Keratinocyte (primary cell): ENCODE data around the gene LRP11. TPM values are rescaled to one million over a fixed set of nuclear protein-coding genes. Genes with fewer than 3 reads are reported as not detected.
A peak's percentile ranks its signal among the peaks of the same experiment; 100 is the strongest.
"Not testable (repeated sequence)": the region's sequence is repeated elsewhere in the genome, so short reads cannot be mapped to it uniquely, and the experiment has no call there.

Experiments
- DNase-seq: peaks from one replicate; pipeline ENCODE4 v3.0.0-alpha.2; 2011; ENCODE audit warnings: low read depth, missing footprints, low spot score
- FAIRE-seq: peaks from 2 replicates; lab custom pipeline; 2011; peaks lifted over from hg19 to GRCh38; lab: Jason Lieb, UNC
- H2AFZ ChIP-seq: 2 replicates; pipeline ENCODE4 v1.6.0; 2012; ENCODE audit warnings: low read length, control low read depth, inconsistent platforms; ENCODE audit not compliant: control insufficient read depth
- H3K27ac ChIP-seq: 2 replicates; pipeline ENCODE4 v1.5.1; 2011; ENCODE audit warnings: low read length; ENCODE audit not compliant: control insufficient read depth, insufficient read depth
- H3K27me3 ChIP-seq: 3 replicates; pipeline ENCODE4 v1.6.0; 2011; ENCODE audit warnings: low read length; ENCODE audit not compliant: control insufficient read depth, insufficient read depth; ENCODE audit errors: extremely low read depth
- H3K36me3 ChIP-seq, 2 experiments: 2 replicates in 1 of 2; 3 replicates in 1 of 2; pipeline ENCODE4 v1.5.1; 2011; ENCODE audit warnings: low read length in 2 of 2, mild to moderate bottlenecking in 1 of 2; ENCODE audit not compliant: control insufficient read depth in 2 of 2, insufficient read depth in 2 of 2; ENCODE audit errors: extremely low read depth in 1 of 2
- H3K4me1 ChIP-seq: 3 replicates; pipeline ENCODE4 v1.5.1; 2011; ENCODE audit warnings: low read length; ENCODE audit not compliant: control insufficient read depth, insufficient read depth; ENCODE audit errors: extremely low read depth
- H3K4me2 ChIP-seq: 3 replicates; pipeline ENCODE4 v1.6.0; 2011; ENCODE audit warnings: low read depth, low read length; ENCODE audit not compliant: control insufficient read depth, insufficient read depth; ENCODE audit errors: extremely low read depth
- H3K4me3 ChIP-seq, 3 experiments: fragments of 200-600 bp in 1 of 3; sonication (generic) in 1 of 3; 2 replicates in 2 of 3; 3 replicates in 1 of 3; pipeline ENCODE4 v1.5.1; 2011 to 2016; ENCODE audit warnings: low read length in 3 of 3, mild to moderate bottlenecking in 3 of 3, control low read depth in 2 of 3, inconsistent platforms in 1 of 3, low read depth in 1 of 3, mixed read lengths in 1 of 3, mixed run types in 1 of 3, moderate library complexity in 1 of 3; ENCODE audit not compliant: control insufficient read depth in 2 of 3, insufficient read depth in 2 of 3; ENCODE audit errors: extremely low read depth in 1 of 3
- H3K79me2 ChIP-seq: 2 replicates; pipeline ENCODE4 v1.6.0; 2012; ENCODE audit warnings: low read length; ENCODE audit not compliant: control insufficient read depth, insufficient read depth
- H3K9ac ChIP-seq: 3 replicates; pipeline ENCODE4 v1.6.0; 2011; ENCODE audit warnings: low read length; ENCODE audit not compliant: control insufficient read depth, insufficient read depth; ENCODE audit errors: extremely low read depth
- H3K9me1 ChIP-seq: 3 replicates; pipeline ENCODE4 v1.6.0; 2011; ENCODE audit warnings: low read length; ENCODE audit not compliant: control insufficient read depth, insufficient read depth; ENCODE audit errors: extremely low read depth
- H3K9me3 ChIP-seq: 2 replicates; pipeline ENCODE4 v1.5.1; 2012; ENCODE audit warnings: low read depth, low read length; ENCODE audit not compliant: control insufficient read depth
- H4K20me1 ChIP-seq: 3 replicates; pipeline ENCODE4 v1.6.0; 2011; ENCODE audit warnings: low read length; ENCODE audit not compliant: control insufficient read depth, insufficient read depth; ENCODE audit errors: extremely low read depth
- CTCF ChIP-seq, 3 experiments: IDR thresholded peaks in 1 of 3; conservative IDR thresholded peaks in 1 of 3; optimal IDR thresholded peaks in 1 of 3; 2 replicates in 2 of 3; 3 replicates in 1 of 3; pipeline versions ENCODE3 to v1.5.1; 2011; ENCODE audit warnings: low read length in 3 of 3, mild to moderate bottlenecking in 3 of 3, moderate library complexity in 2 of 3, control low read depth in 1 of 3, inconsistent platforms in 1 of 3; ENCODE audit not compliant: insufficient read depth in 2 of 3; ENCODE audit errors: extremely low read depth in 1 of 3
- EZH2 ChIP-seq: IDR thresholded peaks from one replicate; pipeline ENCODE4 v1.6.1; 2012; ENCODE audit warnings: inconsistent platforms, mild to moderate bottlenecking, low read length, moderate library complexity
- dilution Hi-C: fragments of 300-500 bp; cut with MboI; formaldehyde crosslinking; loops from one replicate; pipeline ENCODE4 v1.7.0; 2020; ENCODE audit warnings: low sequenced_read_pairs; ENCODE audit not compliant: extremely low pct_ligation_motif_present
- polyA plus RNA-seq, 5 experiments: library from polyadenylated mRNA; depleted of rRNA in 3 of 5; stranded (reverse) in 3 of 5; stranded (forward) in 1 of 5; unstranded in 1 of 5; fragments of >200 nt; gene quantifications; 1 replicate in 1 of 5; 2 replicates in 3 of 5; 3 replicates in 1 of 5; pipeline versions ENCODE4 v1.2.1 to v1.2.3, GENCODE V29; 2011 to 2012; ENCODE audit warnings: missing spikeins in 2 of 5, low read depth in 1 of 5, low replicate concordance in 1 of 5

LRP11 gene
- polyA plus RNA-seq, 1 donor (not counting 4 experiments of a cell fraction or from before 2014, with no cell fraction given) = 31.1 TPM

DNA sequence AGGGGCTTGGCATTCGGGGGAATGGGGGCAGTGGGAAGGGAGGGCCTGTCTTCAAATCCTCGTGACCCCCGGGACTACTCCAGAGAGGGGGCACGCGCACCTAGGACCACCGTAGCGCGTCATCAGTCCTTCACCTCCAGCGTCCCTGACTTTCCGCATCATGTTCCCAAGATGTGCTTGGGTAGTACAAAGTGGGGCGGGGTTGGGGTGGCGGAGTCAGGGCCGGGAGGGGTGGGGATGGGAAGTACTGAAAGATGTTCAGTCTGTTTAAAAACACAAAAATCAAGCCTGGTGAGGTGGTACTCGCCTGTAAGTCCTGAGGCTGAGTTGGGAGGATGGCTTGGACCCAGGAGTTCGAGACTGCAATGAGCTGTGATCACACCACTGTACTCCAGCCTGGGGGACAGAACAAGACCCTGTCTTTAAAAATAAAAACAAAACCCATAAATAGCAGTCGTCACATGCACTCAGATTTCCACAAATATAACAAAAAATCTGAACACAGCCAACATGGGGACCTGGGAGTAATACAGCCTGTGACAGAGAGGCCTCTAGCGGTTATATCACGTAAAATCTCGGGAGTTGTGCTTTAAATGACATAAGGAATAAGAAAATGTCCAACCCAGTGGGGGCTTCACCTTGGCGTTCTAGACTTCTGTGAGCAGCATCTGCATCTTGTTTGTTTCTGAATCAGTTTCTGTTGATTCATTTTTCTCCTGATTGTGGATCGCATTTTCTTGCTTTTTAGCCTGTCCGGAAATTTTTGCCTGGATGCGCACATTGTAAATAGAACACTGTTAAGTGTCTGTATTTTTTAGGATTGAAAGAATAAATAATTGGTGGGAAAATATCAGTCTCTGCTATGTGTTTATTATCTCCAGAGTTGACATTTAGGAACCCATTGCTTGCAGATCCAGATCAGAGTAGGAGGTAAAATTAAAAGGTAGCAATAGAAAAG is 698 bp upstream of the LRP11 start:
- H2AFZ ChIP-seq = peak overlapping the region; percentile 89

GRCh38 chr6:149862922-149863697 is 1.0 kb downstream of the LRP11 start:
- Histone ChIP-seq H3K27me3 (no peaks in the 10 kb centered on the region), H4K20me1 (no peaks in the 10 kb centered on the region), H3K27ac (peak overlapping the region; percentile 94), H3K9me1 (no peaks in the 10 kb centered on the region), H3K9ac (peak overlapping the region; percentile 89), H3K4me1 (peaks cover 30% of the 10 kb centered on the region), H3K36me3 (peaks cover 2 to 9% of the 10 kb centered on the region in 2 experiments), H3K4me2 (peak overlapping the region; percentile 92), H2AFZ (peak overlapping the region; percentile 78), H3K9me3 (no peaks in the 10 kb centered on the region), H3K79me2 (peaks cover 35% of the 10 kb centered on the region), H3K4me3 (peak overlapping the region; percentile 58 to 97 (median 86))
- DNase-seq (no peak), FAIRE-seq (no peak)
- no peak for TF ChIP-seq EZH2
- dilution Hi-C loops = no loop called here

More for the DNA sequence above, 698 bp upstream of the LRP11 start:
- H3K79me2 ChIP-seq = peaks cover 24% of the 10 kb centered on the region
- TF ChIP-seq EZH2 = no peak
- TF ChIP-seq CTCF (optimal IDR thresholded peaks at IDR 0.05 in 1 of 3, IDR thresholded peaks at IDR 0.05 in 1 of 3, conservative IDR thresholded peaks at IDR 0.05 in 1 of 3; ENCODE audit: extremely low read depth in 1 of 3, insufficient read depth in 2 of 3, low read length in 3 of 3) = peak; percentile 50 to 67 (median 61)
- DNase-seq = no peak
- no peaks in the 10 kb centered on the region for H3K27me3 ChIP-seq
- H3K9me1 ChIP-seq = no peaks in the 10 kb centered on the region
- no peaks in the 10 kb centered on the region for H4K20me1 ChIP-seq
- dilution Hi-C loops = no loop called here
- peak overlapping the region; percentile 89 for H3K9ac ChIP-seq
- no peaks in the 10 kb centered on the region for H3K9me3 ChIP-seq
- no peak for FAIRE-seq
- peak overlapping the region; percentile 68 for H3K27ac ChIP-seq
- peaks cover 2 to 9% of the 10 kb centered on the region in 2 experiments for H3K36me3 ChIP-seq
- H3K4me1 ChIP-seq = peaks cover 25% of the 10 kb centered on the region
- H3K4me2 ChIP-seq = peak overlapping the region; percentile 79
- H3K4me3 ChIP-seq = peak overlapping the region; percentile 58 to 86 (median 64)

DNA sequence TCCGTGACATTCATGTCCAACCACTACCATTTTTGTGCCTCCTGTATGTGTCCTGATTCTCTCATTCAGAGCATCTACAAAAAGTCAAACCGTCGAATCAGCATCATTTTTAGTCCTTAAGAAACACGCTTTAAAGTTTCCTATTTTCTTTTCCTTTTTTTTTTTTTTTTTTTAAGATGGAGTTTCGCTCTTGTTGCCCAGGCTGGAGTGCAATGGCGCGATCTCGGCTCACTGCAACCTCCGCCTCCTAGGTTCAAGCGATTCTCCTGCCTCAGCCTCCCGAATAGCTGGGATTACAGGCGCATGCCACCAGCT is 1.8 kb downstream of the LRP11 start:
- H3K36me3 ChIP-seq, H2AFZ ChIP-seq, H3K9me1 ChIP-seq, DNase-seq, H3K27me3 ChIP-seq, FAIRE-seq, dilution Hi-C loops, H4K20me1 ChIP-seq, H3K9me3 ChIP-seq: not testable (repeated sequence)
- Histone ChIP-seq H3K4me1 (peaks cover 34% of the 10 kb centered on the region), H3K4me2 (peak overlapping the region; percentile 92), H3K4me3 (peak overlapping the region; percentile 58 to 97 (median 86)), H3K79me2 (peaks cover 41% of the 10 kb centered on the region), H3K9ac (peak overlapping the region; percentile 89), H3K27ac (peak overlapping the region; percentile 94)
